HG02759 (cell line): ENCODE data around the gene DTNBP1.

Experiments
- ATAC-seq: cut with Tn5 transposase; IDR thresholded peaks from one replicate; pipeline ENCODE4 v1.9.1; 2021; ENCODE audit warnings: mild to moderate bottlenecking, moderate library complexity; ENCODE audit not compliant: unreplicated experiment

The DTNBP1 gene

DNA sequence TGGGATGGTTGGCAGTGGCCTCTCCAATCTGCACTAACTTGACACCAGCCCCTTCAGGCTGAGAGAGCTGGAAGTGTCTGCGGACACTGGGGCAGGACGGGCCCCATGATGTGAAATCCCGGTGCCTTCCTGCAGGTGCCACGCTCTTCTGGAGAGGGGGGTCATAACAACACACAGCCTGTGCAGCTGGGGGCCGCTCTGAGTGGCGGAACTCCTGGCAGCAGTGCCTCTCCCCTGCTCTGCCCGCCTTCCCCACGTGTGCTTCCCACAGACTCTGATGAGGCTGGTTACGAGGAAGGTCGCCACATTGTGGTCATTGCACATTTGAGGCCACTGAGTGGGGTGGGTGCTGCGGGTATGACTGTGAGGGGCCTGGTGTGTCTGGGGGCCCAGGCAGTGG, 145.2 kb downstream of the DTNBP1 start:
- no peak for ATAC-seq

DNA sequence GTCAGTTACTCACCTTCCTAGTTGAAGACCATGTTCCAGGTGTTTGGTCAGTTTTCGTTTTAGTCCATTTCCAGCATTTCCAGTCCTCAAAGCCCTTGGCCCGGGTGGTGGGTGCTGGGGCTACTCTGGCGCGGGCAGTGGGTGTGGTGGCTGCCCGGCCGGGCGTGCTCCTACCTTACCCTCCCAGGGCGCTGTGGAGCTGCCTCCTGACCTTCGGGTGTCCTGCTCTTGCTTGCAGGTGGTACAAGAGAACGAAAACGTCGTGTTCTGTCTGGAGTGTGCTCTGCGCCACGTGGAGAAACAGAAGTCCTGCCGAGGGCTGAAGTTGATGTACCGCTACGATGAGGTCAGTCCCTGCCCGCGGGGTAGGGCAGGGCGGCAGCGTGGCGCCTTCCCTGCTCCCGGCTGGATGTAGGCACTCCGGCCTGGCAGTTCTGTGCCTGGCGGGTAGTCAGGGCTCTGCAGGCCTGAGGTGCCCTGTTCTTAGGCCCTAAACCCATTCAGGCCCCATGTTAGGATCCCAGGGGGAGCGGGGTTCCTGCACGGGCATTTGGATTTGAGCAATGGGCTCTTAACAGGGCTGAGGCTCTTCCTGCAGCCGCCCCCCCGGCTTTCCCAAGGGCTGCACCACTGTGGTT, 145.8 kb downstream of the DTNBP1 start:
- no peak for ATAC-seq

DNA sequence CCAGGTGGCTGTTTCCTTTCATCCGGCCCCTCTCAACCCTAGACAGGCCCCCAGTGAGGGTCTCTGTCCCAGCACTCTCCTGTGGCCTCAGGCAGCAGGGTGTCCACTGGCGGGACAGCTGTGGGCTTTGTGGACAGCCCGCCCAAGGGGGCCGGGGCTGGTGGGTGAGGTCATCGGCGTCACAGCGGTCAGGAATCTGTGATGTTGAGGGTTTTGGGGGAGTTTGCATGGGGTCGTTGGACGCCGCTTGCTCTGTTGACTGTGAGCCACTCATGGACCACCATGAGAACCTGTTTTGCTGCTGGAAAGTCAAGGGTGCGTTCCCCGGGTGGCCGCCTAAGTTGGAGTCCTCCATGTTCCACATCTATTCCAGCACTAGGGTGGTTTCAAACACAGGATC, 146.4 kb downstream of the DTNBP1 start:
- no peak for ATAC-seq

DNA sequence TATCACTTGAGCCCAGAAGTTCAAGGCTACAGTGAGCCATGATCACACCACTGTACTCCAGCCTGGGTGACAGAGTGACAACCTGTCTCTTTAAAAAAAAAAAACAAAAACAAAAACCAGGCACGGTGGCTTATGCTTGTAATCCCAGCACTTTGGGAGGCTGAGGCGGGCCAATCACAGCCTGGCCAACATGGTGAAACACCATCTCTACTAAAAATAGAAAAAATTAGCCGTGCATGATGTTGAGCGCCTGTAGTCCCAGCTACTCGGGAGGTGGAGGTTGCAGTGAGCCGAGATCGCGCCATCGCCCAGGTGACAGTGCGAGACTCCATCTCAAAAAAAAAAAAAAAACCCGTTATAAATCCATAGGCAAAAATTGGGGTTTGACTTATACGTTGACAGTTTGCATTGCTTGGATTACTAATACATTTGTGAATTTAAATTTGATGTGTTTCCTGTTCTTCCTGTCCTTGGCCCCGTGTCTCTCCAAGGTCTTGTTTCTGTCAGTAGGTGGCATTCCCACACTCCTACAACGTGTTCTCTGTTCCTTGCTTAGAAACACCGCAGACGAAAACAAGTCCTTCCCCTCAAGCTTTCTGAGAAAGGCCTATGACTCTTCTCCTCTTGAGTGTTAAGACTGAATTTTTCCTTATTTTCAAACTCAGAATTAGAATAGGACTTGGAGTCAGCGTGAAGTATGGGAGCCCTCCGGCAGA, 147.0 kb downstream of the DTNBP1 start:
- ATAC-seq = no peak

DNA sequence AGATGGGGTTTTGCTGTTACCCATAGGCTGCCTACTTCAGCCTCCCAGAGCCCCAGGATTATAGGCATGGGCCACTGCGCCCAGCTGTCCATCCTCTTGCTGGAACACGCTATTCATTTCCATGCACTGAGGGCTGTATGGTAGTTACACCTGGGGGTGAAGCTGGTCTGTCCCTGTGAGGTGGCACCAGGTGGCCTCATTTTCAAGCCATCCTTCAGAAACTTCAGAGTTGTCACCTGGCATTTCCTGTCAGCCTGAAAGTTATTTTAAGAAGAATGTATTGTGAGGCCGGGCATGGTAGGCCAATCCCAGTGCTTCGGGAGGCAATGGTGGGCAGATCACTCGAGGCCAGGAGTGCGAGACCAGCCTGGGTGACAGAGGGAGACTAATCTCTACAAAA, 147.6 kb downstream of the DTNBP1 start:
- ATAC-seq = no peak

DNA sequence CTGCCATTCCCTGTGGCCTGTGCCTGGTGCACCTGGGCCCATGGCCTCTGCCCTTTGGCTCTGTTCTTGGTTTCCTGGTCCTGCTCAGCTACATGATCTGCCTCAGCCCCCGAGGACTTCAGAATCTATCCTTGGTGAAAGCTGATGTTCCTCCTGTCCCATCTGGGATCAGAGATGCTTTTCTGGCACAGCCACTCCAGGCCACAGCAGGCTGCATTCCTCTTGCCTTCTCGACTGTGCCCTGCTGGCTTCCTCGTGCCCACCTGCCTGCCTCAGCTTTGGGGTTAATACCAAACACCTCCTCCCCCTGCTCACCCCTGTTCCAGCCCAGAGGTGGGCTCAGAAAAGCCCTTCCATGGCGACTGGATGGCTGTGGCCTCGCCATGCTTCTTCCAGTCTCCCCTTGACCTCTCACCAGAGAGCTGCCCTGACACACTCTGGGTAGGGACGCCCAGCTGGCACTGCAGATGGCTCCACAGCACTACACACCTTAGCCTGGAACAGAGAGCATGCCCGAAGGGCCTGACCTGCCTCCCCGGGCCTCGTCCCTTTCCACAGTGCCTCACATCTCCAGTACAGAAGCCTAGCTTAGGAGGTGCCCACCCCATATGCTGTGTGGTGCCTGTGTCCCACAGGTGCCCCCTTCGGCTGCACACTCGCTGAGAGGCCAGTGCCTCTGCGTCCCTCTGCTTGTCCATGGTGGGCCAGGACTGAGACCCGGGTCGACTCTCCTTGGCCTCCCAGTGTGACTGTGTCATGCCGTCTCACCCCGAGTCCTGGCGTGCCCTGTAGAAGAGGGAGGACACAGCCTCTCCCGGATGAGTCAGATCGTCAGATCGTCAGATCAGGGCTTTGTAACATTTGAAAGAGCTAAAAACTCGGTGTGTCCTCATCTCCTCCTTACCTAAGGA, 148.8 kb downstream of the DTNBP1 start:
- ATAC-seq = no peak

DNA sequence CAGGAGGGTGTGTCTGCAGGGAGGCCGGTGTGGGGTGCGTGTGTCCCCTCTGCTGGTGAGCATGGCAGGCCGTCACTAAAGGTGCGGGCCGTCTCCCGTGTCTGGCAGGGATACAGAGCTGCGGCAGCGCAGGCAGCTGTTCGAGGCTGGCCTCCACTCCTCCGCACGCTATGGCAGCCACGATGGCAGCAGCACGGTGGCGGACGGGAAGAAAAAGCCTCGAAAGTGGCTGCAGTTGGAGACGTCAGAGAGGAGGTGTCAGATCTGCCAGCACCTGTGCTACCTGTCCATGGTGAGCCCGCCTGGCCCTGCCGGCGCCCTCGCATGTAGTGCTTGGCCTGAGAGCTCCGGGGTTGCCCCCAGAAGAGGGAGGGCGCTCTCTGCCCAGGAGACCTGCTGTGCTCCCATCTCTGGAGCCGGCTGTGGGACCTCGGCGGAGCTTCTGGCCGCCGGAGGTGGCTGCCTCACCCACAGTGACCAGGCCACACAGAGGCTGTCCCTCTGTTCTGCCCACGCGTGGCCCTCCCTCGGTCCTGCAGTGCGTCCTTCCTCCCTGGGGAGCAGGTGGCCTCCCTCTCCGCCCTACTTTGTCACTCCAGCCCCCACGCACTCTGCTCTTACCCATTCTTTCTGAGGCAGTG, 149.6 kb downstream of the DTNBP1 start:
- ATAC-seq = no peak

DNA sequence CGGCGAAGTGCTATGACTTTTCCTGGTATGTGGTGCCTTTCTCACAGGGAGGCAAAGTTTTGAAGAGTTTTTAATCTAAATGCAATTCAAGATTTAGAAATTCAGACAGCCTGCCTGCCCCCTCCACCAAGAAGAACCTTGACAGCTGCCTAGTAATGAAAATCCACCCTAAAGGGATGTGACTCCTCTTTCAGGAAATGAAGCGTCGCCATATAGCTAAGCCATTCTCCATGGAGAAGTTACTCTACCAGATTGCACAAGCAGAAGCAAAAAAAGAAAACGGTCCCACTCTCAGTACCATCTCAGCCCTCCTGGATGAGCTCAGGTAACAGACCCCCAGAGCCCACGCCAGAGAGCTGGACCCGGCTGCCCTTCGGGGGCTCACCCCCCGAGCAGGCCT, 150.1 kb downstream of the DTNBP1 start:
- no peak for ATAC-seq

DNA sequence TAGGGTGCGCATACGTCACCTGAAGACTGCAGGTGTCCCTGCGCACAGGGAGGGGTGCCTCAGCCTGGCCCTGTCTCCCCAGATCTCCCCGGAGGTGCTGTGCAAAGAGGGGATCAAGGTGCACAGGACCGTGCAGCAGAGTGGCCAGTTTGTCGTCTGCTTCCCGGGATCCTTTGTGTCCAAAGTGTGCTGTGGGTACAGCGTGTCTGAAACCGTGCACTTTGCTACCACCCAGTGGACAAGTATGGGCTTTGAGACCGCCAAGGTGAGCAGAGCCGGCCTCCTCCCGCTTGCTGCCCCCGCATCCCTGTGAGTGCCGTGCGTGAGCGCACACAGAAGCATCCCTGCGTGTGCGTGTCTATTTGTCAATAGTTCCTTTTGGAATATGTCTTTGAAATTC, 150.7 kb downstream of the DTNBP1 start:
- no peak for ATAC-seq

DNA sequence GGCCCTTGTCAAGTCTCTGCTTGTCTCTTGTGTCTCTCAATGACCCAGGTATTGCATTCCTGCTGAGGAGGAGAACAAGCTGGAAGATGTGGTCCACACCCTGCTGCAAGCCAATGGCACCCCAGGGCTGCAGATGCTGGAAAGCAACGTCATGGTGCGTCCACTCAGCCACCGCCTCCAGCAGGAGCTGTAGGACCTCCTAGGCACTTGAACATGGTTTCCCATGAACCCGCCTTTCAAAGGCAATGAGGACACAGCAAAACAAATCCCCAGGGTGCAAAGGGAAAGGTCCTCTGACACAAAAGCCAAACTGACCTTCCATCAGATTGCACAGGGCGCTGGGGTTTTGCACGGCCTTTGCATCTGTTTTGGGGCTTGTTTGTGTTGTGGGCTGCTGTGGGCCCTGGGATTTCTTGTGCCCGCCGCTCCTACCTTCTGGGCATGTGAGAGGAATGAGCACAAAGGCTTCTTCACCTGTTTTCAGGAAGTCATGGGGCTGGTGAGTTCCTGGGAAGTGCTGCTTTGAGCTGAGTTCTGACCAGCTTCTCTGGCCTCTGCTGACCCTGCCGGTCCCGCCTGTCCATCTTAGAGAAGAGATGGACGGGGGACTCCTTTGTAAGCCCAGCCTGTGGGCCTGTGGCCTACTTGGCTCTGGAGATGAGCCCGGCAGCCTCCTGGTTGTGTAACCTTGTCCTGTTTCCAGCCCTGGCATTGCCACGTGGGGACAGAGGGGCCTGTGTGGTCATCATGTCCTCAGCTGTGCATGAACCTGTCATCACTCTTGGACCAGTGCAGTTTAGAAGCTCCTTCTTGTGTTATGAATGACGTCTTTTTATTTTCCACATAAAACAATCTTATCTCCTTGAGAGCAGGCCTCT, 151.3 kb downstream of the DTNBP1 start:
- ATAC-seq = no peak

DNA sequence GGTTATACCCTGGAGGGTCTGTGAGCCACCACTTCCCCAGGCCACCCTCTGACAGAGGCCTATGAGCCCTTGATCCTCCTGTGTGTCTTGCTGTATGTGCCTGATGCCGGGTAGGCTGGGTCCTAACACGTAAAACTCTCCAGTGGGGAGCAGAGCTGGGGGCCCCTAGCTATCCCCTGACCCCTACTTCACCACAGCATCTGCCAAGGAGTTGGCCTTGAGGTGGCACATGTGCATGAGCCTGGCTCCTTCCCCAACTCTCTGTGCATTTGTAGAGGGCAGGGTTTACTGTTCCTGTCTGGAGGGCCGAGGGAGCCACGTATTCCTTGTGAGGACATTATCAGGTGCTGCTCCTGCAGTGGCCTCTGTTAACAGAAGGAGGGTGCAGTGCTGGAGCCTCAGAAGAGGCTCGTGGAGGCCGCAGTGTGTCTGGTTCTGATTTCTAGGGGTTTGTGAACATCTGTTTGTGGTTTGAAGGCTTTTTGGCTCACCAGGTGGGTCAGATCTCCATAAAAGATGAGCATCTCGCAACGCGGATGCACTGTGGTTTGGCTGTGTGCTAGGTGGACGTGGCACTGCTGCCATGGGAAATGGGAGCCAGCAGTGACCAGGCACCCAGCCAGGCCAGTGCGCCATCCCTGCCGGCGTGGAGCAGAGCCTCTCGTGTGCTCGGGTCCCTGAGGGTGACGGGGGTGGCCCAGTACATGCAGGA, 152.1 kb downstream of the DTNBP1 start:
- ATAC-seq = no peak

DNA sequence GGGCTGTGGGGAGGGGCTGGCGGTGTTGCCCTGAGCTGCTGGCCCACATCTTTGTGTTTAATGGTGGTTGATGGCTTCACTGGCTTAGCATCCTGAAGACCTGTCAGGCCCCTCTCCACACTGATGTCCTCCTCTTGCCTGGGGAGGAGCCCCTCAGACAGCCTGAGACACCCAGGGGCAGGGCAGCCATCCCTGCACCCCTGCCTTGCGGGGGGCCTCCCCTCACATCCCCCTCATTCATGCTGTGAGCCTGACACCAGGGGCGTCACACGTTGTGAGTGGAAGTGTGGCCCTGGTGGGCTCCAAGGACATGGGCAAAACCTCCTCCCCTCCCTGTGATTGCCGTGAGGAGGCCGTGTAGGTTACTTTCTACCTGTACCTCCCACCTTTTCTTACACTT, 152.7 kb downstream of the DTNBP1 start:
- ATAC-seq = no peak

DNA sequence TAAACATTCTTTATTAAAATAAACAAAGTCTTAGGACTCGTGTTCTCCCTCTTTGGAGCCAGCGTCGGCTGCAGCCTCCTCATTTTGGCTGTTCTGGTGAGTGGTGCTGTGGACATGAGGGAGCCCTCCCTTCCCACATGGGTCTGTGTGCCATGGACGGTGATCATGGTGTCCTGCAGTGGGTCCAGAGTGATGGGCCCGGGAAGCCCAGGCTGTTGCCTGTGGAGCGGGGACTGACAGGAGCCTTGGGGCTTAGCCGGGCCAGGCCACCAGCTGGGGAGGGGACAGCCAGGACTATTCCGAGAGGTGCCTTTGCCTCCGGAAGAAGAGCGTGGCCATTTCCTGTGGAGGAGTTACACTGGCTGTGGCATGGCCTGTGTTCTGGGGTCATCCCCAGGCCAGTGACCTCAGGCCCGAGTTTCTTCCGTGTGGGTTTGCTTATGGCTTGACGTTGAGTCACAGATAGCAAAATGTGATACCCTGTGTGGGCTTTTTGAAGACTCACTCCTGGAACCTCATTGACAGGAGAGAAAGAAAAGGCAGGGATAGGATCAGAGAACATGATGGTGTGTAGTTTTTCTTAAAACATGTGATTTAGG, 153.4 kb downstream of the DTNBP1 start:
- ATAC-seq = no peak

DNA sequence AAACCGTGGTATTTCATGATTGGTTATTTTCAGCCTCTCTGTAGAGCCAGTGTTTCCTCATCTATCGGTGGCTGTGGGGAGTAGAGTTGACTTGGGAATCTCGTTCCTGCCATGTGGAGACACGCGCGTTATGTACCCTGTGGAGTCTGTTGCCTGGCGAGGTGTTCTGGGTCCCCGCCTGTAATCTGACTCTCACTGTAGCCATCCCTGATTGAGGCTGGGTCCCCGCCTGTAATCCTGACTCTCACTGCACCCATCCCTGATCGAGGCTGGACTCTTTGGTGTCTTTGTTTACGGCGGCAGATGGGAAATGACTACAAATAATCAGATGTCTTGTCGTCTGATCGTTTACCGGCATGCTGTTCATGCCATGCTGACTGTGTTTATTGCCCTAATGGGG, 153.9 kb downstream of the DTNBP1 start:
- ATAC-seq = no peak

DNA sequence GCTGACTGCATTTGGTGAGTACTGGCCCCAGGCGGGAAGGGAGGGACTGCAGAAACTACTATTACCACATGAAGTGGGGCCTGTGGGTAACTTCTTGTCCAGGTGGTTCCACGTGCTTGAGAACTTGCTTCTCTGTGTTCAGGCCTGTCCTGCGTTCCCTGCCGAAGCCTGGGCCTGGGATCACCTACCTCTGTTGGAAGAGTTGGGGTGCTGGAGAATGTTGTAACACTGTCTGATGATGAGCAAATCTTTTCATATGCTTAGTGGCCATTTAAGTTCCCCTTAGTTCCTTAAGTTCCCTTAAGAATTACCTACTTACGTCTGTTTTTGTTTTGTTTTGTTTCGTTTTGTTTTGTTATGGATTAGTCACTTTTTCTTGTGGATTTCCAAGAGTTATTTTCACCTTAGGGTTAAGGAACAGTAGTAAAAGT, 154.4 kb downstream of the DTNBP1 start:
- no peak for ATAC-seq

DNA sequence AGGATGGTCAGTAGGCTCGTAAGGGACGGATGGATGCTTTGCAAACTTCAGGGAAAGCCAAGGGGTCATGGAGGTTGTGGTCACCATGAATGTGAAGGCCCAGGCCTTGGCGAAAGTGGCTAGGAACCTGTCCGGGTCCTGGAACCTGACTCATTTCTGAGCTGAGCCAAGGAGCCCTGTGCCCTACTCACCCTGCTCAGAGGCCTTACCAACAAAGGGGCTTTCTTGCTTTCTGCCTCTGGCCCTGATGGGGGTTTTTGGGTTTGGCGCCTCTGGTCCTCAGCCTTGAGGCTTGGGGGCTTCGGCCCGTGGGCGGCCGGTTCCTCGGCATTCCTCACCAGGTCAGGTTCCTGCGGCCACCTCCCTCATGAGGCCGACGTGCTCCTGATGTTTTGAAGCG, 155.1 kb downstream of the DTNBP1 start:
- ATAC-seq = no peak

DNA sequence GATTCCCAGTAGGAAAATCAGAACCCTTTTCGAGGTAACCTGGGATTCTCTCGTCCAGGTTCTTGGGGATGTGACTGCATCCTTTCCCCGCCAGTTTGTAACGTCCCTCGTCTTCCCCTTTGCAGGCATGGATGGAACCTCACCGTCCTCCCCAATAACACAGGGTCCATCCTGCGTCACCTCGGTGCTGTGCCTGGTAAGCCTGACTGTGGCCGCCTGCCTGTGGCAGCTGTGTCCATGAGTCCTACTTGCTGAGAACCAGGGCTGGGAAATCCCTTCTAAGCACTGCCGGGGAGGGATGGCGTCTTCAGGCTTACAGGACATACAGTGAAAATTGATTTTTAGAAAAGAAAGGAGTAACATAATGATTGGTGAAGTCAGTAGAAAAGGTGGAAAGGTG, 155.6 kb downstream of the DTNBP1 start:
- no peak for ATAC-seq

DNA sequence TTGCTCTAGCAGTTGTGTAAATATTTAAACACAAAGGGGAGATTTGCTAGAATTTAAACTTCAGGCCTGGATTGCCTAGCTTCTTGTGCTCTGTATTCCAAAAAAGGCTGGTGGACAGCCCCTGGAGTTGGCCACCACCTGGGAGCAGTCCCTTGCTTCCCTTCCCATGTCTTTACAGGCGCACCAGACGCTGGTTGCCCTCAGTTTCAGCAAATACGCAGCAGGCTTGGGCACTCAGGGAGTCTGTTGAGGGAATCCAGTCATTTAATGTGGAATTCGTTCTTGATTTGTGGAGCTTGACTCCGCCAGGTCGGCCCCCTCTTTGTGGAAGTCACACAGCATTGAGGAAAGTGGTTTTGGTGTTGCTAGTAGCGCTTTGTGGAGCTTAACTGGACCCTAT, 156.8 kb downstream of the DTNBP1 start:
- no peak for ATAC-seq

DNA sequence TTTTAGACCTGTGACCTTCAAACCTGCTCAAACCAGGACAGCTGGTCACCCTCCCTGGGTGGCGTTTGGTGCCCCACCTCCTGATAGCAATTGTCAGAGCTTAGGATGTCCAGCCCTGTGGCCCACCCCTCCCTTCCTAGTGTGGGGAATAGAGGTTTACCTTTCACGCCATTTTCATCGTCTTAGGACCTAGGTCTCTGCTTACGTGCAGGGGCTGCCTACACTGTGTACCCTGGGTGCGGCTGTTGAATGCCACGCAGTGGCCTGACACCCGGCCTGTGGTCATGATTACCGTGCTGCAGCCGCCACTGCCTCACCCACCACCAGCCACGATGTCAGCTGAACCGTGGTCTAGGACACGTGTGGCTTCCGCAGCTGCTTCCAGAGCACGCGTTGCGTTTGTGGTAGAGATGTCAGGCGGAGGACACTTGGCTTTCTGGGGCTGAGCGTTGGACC, 157.3 kb downstream of the DTNBP1 start:
- ATAC-seq = no peak
